Activated naive CD4-positive, alpha-beta T cell treated with anti-CD3 and anti-CD28 coated beads, Interleukin-2, amount 10 ng/mL, durations not matched to agents 7 days and 5 days (primary cell): ENCODE results near the gene CHDH.

Source experiments
- CTCF ChIA-PET: fragments of 350-600 bp; sonication (Branson Sonifier 250); formaldehyde crosslinking; loops from one replicate; lab custom pipeline; 2021; ENCODE audit warnings: antibody characterized with exemption; lab: Charles Lee
- DNase-seq: peaks from one replicate; pipeline ENCODE4 v3.0.0-alpha.2; 2020
- H3K27ac Mint-ChIP-seq: one replicate; pipeline ENCODE4 v1.8.0; 2021; ENCODE audit warnings: mild to moderate bottlenecking, moderate library complexity, mixed read lengths
- H3K27me3 Mint-ChIP-seq: one replicate; pipeline ENCODE4 v1.8.0; 2021; ENCODE audit warnings: mild to moderate bottlenecking, mixed read lengths
- H3K36me3 Mint-ChIP-seq: one replicate; pipeline ENCODE4 v1.8.0; 2021; ENCODE audit warnings: mixed read lengths
- H3K4me1 Mint-ChIP-seq: one replicate; pipeline ENCODE4 v1.8.0; 2021; ENCODE audit warnings: mixed read lengths
- H3K4me3 Mint-ChIP-seq: one replicate; pipeline ENCODE4 v1.8.0; 2021; ENCODE audit warnings: mild to moderate bottlenecking, moderate library complexity, mixed read lengths
- H3K9me3 Mint-ChIP-seq: one replicate; pipeline ENCODE4 v1.8.0; 2021; ENCODE audit warnings: mixed read lengths

CHDH gene

DNA sequence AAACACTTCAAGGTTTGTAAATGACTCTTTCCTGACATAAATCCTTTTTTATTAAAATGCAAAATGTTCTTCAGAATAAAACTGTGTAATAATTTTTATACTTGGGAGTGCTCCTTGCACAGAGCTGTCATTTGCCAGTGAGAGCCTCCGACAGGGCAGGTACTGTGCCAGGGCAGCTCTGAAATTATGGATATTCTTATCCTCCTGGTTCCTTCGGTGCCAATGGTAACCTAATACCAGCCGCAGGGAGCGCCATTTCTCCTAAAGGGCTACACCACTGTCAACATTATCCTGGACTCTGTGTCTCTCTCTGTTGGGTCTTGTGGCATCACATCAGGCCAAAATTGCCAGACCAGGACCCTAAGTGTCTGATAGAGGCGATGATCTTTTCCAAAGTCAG is 33.0 kb downstream of the CHDH start:
- Mint-ChIP-seq H3K4me3 (no peak overlapping the region), H3K4me1 (peaks cover 5% of the 10 kb centered on the region), H3K27me3 (peaks cover 27% of the 10 kb centered on the region), H3K27ac (no peak overlapping the region), H3K9me3 (no peaks in the 10 kb centered on the region), H3K36me3 (no peaks in the 10 kb centered on the region)
- no peak for DNase-seq
- CTCF ChIA-PET, result no interaction called here

DNA sequence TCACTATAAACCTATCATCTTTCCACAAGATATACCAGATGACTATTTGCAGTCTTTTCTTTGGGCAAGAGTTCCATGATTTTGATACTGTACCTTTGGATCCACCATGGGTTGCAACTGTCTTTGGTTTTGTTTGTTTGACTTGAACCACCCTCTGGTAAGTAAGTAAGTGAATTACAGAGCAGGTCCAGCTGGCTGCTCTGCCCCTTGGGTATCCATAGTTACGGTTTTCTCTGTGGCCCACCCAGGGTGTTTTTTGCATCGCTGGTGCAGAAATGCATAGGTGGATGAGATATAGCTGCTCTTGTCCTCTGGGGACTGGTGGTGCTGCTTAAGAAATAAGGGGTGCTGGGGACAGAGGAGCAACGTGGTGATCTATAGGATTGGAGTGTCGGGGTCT is 33.8 kb downstream of the CHDH start:
- no peak overlapping the region for H3K27ac Mint-ChIP-seq
- H3K36me3 Mint-ChIP-seq, result no peaks in the 10 kb centered on the region
- H3K4me3 Mint-ChIP-seq, result no peak overlapping the region
- no peaks in the 10 kb centered on the region for H3K9me3 Mint-ChIP-seq
- CTCF ChIA-PET, result no interaction called here
- H3K27me3 Mint-ChIP-seq, result peaks cover 19% of the 10 kb centered on the region
- no peaks in the 10 kb centered on the region for H3K4me1 Mint-ChIP-seq
- no peak for DNase-seq

GRCh38 chr3:53811143-53811927 is 34.9 kb downstream of the CHDH start:
- CTCF ChIA-PET, result no interaction called here
- Mint-ChIP-seq H3K36me3 (no peaks in the 10 kb centered on the region), H3K27me3 (peaks cover 16% of the 10 kb centered on the region), H3K4me1 (no peaks in the 10 kb centered on the region), H3K4me3 (no peak overlapping the region), H3K9me3 (no peaks in the 10 kb centered on the region), H3K27ac (no peak overlapping the region)
- no peak for DNase-seq

DNA sequence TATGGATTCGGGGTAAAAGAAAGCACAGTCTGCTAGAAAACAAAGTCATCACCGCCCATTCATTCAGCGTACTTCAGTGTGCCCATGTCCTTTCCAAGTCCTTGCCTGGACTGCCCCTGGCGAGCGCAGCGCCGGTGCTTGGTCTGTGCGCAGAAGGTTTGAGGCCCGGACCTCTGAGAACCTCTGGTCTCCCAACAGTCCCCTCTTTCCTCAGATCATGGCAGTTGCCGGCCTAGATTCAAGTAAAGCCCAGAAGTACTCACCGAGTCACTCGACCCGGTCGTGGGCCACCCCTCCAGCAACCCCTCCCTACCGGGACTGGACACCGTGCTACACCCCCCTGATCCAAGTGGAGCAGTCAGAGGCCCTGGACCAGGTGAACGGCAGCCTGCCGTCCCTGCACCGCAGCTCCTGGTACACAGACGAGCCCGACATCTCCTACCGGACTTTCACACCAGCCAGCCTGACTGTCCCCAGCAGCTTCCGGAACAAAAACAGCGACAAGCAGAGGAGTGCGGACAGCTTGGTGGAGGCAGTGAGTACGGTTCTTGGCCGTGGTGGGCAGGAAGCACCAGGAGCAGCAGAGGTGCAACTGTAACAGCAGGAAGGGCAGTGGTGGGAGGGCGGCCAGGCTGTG is 36.3 kb downstream of the CHDH start:
- Mint-ChIP-seq H3K9me3 (no peaks in the 10 kb centered on the region), H3K27me3 (peaks cover 16% of the 10 kb centered on the region), H3K4me1 (no peaks in the 10 kb centered on the region), H3K27ac (no peak overlapping the region), H3K36me3 (no peaks in the 10 kb centered on the region), H3K4me3 (no peak overlapping the region)
- CTCF ChIA-PET, result no interaction called here
- DNase-seq, result no peak

DNA sequence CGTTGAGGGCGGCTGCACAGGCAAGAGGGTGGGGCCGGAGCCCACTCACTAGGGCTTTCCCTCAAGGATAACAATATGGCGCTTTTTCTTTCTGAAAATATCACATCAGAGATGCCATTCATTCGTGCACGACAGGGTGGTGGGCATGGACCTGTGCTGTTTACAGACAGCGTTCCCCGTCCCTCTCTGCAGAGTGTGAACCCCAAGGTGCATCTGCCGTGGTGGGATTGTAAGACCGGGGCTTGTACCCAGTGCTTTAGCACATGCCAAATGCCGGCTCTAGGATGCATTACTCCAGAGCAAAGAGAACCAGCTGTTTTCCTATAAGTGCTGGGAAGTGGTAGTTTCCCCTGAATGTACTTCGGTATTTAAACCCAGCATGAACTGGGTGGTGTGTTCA is 37.0 kb downstream of the CHDH start:
- no peaks in the 10 kb centered on the region for H3K36me3 Mint-ChIP-seq
- CTCF ChIA-PET, result no interaction called here
- H3K4me3 Mint-ChIP-seq, result no peak overlapping the region
- H3K4me1 Mint-ChIP-seq, result no peaks in the 10 kb centered on the region
- H3K27me3 Mint-ChIP-seq, result peaks cover 20% of the 10 kb centered on the region
- no peak for DNase-seq
- no peak overlapping the region for H3K27ac Mint-ChIP-seq
- H3K9me3 Mint-ChIP-seq, result no peaks in the 10 kb centered on the region

DNA sequence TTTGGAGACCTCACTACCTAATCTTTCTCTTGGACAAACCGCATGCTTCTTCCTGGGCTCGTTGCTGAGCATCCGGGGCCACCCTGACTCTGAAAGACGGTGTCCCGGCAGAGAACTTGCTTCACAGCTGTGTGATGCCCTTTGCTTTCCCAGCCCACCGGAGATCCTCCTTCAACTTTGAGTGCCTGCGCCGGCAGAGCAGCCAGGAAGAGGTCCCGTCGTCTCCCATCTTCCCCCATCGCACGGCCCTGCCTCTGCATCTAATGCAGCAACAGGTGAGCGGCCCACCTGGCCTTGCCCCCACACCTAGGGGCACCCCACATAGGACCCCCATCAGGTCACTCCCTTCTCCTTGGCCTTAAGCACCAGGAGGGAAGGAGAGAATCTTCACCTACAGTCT is 37.7 kb downstream of the CHDH start:
- Mint-ChIP-seq H3K4me1 (no peaks in the 10 kb centered on the region), H3K9me3 (no peaks in the 10 kb centered on the region), H3K27ac (no peak overlapping the region), H3K27me3 (peaks cover 22% of the 10 kb centered on the region), H3K36me3 (no peaks in the 10 kb centered on the region), H3K4me3 (no peak overlapping the region)
- CTCF ChIA-PET, result no interaction called here
- no peak for DNase-seq

GRCh38 chr3:53807117-53807810 is 39.0 kb downstream of the CHDH start:
- DNase-seq, result no peak
- H3K4me3 Mint-ChIP-seq, result no peak overlapping the region
- H3K9me3 Mint-ChIP-seq, result no peaks in the 10 kb centered on the region
- CTCF ChIA-PET, result no interaction called here
- H3K4me1 Mint-ChIP-seq, result no peaks in the 10 kb centered on the region
- peaks cover 27% of the 10 kb centered on the region for H3K27me3 Mint-ChIP-seq
- no peak overlapping the region for H3K27ac Mint-ChIP-seq
- no peaks in the 10 kb centered on the region for H3K36me3 Mint-ChIP-seq

GRCh38 chr3:53806182-53807116 is 39.8 kb downstream of the CHDH start:
- Mint-ChIP-seq H3K4me3 (no peak overlapping the region), H3K27ac (no peak overlapping the region), H3K9me3 (no peaks in the 10 kb centered on the region), H3K36me3 (no peaks in the 10 kb centered on the region), H3K4me1 (no peaks in the 10 kb centered on the region), H3K27me3 (peaks cover 28% of the 10 kb centered on the region)
- no peak for DNase-seq
- CTCF ChIA-PET, result no interaction called here

DNA sequence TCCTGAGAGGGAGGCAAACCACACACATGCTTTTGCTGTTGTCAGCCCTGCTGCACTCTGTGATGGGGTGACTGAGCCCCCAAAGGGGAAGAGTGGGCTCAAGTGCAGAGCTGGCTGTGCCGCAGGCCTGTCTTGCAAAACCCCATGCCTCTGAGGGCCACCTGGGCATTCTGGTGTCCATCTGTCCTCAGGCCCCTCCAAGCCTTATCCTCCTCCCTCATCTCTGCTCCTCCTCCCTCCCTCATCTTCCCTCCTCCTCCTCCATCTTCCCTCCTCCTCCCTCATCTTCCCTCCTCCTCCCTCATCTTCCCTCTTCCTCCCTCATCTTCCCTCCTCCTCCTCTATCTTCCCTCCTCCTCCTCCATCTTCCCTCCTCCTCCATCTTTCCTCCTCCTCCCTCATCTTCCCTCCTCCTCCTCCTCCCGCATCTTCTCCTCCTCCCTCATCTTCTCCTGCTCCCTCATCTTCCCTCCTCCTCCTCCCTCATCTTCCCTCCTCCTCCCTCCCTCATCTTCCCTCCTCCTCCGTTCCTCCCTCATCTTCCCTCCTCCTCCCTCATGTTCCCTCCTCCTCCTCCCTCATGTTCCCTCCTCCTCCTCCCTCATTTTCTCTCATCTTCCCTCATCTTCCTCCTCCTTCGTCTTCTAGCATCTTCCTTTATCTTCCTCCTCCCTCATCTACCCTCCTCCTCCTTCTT is 40.6 kb downstream of the CHDH start:
- Mint-ChIP-seq H3K9me3 (no peaks in the 10 kb centered on the region), H3K4me1 (no peaks in the 10 kb centered on the region), H3K36me3 (no peaks in the 10 kb centered on the region), H3K27me3 (peaks cover 28% of the 10 kb centered on the region), H3K27ac (no peak overlapping the region), H3K4me3 (no peak overlapping the region)
- CTCF ChIA-PET, result no interaction called here
- no peak for DNase-seq

DNA sequence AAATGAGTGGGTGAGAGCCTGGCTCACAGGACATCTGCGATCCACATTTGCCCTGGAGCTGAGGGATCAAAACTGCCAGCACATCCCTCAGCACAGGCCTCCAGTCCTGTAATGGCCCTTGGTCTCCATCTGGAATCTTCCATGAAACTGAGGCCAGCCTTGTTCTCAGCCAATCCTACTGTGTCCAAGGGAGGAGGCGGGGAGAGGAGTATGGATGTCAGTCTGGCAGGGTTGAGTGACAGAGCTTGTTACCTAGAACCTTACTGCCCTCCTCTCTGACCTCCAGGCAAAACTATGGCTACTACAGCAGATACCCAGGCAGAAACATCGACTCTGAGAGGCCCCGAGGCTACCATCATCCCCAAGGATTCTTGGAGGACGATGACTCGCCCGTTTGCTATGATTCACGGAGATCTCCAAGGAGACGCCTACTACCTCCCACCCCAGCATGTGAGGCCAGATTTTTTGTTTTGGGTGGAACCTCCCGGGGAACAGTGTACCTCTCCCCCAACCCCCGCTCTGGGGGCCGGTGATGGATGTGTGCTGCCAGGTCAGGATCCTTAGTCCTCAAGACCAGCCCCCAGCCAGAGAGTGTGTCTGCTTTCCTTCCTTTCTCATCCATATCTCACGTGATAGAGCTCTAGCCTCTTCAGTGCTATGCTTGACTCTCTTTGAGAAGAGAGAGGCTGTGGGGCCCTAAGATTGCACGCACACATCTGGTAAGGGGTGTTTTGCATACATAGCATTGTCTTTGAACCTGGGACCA is 41.3 kb downstream of the CHDH start:
- peaks cover 26% of the 10 kb centered on the region for H3K27me3 Mint-ChIP-seq
- DNase-seq, result no peak
- H3K36me3 Mint-ChIP-seq, result no peaks in the 10 kb centered on the region
- H3K4me3 Mint-ChIP-seq, result no peak overlapping the region
- CTCF ChIA-PET, result no interaction called here
- H3K27ac Mint-ChIP-seq, result no peak overlapping the region
- no peaks in the 10 kb centered on the region for H3K4me1 Mint-ChIP-seq
- H3K9me3 Mint-ChIP-seq, result no peaks in the 10 kb centered on the region

DNA sequence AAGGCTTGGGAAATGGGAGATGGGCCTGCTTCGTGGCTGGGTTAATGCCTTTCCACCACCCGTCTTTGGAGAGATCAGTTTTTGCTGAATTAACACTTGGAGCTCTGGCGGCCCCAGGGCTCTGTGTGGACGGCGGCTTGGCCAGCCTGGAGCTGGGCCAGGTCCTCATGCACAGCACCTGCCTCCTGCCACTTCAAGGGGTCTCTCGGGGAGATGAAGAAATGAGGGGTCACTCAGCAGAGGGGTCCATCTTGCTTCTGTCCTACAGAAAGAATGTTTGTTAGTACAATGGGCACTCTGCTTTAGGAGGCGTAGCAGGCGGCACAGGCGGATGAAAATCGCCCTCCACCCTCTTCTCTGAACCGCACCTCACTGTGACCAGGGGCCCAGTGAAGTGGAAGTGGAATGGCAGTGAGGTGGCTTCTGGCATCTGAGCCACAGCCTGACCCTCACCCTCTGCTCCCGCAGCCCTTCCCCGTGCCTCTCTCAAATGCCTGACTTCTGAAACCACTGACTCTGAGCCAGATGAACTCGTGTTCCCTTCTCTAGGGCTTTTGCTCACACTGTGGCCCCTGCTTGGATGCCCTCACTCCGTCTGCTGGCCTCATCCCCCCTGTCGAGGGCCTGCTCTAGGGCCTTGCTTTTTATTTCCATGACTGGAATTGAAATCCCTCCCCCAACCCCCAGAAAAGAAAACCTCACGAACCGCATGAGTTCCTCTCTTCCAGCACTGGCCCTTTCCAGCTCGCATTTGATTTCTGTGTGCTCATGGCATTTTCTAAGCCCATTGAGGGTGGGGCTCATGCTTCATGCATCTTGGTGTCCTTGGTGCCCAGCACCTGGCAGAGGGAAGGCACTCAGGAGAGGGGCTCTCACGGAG is 42.2 kb downstream of the CHDH start:
- Mint-ChIP-seq H3K4me1 (no peaks in the 10 kb centered on the region), H3K9me3 (no peaks in the 10 kb centered on the region), H3K27ac (no peak overlapping the region), H3K4me3 (no peak overlapping the region), H3K27me3 (peaks cover 27% of the 10 kb centered on the region), H3K36me3 (no peaks in the 10 kb centered on the region)
- no peak for DNase-seq
- CTCF ChIA-PET, result no interaction called here

GRCh38 chr3:53803124-53803815 is 42.9 kb downstream of the CHDH start:
- CTCF ChIA-PET, result no interaction called here
- Mint-ChIP-seq H3K4me3 (no peak overlapping the region), H3K27ac (no peak overlapping the region), H3K27me3 (peaks cover 33% of the 10 kb centered on the region), H3K9me3 (no peaks in the 10 kb centered on the region), H3K4me1 (no peaks in the 10 kb centered on the region), H3K36me3 (no peaks in the 10 kb centered on the region)
- no peak for DNase-seq
